Adipocyte (in vitro differentiated cells): Measurements from ENCODE around the gene EFNA2.

Experiments used
- DNase-seq: peaks from one replicate; pipeline ENCODE4 v3.0.0-alpha.2; 2015; ENCODE audit warnings: low read depth
- H3K27me3 ChIP-seq: replicated peaks from 2 replicates; pipeline ENCODE4 v1.7.0; 2013; ENCODE audit warnings: mild to moderate bottlenecking, low read length, moderate library complexity; ENCODE audit not compliant: control insufficient read depth, insufficient read depth
- H3K36me3 ChIP-seq: 2 replicates; pipeline ENCODE4 v1.7.0; 2013; ENCODE audit warnings: low read length, mild to moderate bottlenecking, moderate library complexity; ENCODE audit not compliant: control insufficient read depth, insufficient read depth, severe bottlenecking
- H3K4me1 ChIP-seq: 2 replicates; pipeline ENCODE4 v1.7.0; 2013; ENCODE audit warnings: mild to moderate bottlenecking, low read length, moderate library complexity; ENCODE audit not compliant: control insufficient read depth, insufficient read depth
- H3K4me3 ChIP-seq: 2 replicates; pipeline ENCODE4 v1.7.0; 2013; ENCODE audit warnings: mild to moderate bottlenecking, low read length, moderate library complexity
- H3K9ac ChIP-seq: 2 replicates; pipeline ENCODE4 v1.7.0; 2013; ENCODE audit warnings: mild to moderate bottlenecking, low read length, moderate library complexity
- H3K9me3 ChIP-seq: 2 replicates; pipeline ENCODE4 v1.7.0; 2013; ENCODE audit warnings: mild to moderate bottlenecking, low read length, moderate library complexity; ENCODE audit not compliant: control insufficient read depth

Gene EFNA2

DNA sequence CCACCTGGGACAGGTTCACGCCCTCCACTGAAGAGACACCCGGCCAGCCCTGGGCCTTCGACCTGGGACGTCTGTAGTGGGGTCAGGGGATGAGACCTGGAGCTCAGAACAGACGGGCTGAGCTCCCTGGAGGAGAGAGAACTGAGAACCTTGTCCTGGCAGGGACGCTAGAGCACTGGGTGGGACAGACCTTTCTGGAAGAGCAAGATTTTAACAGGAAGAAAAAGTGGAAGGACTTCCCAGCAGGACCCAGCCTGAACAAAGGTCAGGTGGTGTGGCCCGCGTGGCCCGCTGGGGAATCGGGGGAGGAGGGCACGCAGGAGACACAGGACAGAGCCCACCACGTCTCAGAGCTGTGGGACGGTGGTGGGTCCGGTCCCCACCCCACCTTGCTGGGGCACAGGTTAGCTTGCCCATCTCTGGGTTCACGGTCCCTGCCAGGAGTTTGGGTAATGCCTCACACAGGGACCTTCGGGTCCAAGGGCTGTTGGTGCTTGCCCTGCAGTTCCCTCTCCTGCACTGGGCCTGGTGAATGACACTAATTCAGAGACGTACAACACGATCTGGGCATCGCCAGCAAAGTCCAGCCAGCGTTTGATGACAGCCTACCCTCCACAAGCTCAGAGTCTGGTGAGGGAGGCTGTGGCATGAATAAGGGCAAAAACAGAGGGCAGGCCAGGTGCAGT lies 1.2 kb upstream of the EFNA2 start:
- no peak for DNase-seq
- no peaks in the 10 kb centered on the region for H3K9me3 ChIP-seq
- H3K27me3 ChIP-seq, result peaks cover 48% of the 10 kb centered on the region
- no peak overlapping the region for H3K4me3 ChIP-seq
- no peaks in the 10 kb centered on the region for H3K4me1 ChIP-seq
- no peak overlapping the region for H3K9ac ChIP-seq
- peaks cover 2% of the 10 kb centered on the region for H3K36me3 ChIP-seq

DNA sequence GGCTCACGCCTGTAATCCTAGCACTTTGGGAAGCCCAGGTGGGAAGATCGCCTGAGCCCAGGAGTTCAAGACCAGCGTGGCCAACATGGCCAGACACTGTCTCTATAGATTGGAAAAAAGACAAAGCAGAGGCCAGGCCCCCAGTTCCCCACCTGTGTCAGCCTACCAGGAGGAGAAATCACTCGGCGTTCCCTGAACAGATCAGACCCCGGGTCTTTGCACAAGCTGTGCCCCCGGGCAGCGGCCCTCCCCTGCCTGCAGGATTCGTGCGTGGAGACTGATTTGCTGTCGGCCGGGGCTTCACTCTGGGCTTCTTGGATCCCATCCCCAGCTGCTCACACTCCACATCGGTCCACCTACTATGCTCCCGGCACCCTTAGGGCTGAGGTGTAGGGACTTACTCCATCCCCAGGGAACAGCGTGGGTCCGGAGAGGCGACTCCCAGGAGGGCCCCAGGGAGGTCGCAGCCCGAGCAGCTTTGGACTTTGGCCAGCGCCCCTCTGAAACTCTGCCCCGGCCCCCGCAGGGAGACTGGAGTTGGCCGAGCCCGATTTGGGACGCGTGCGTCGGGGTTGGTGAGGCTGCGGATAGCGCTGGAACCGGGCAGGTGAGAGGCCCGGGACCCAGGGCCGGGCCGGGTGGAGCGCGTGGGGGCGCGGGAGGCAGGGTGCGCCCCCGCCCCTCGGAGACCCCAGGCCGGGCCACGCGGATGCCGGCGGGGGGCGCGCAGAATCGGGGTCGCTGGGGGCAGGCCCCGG lies 515 bp upstream of the EFNA2 start:
- H3K9me3 ChIP-seq, result no peaks in the 10 kb centered on the region
- H3K9ac ChIP-seq, result no peak overlapping the region
- H3K36me3 ChIP-seq, result no peaks in the 10 kb centered on the region
- no peak overlapping the region for H3K4me3 ChIP-seq
- peaks cover 50% of the 10 kb centered on the region for H3K27me3 ChIP-seq
- no peaks in the 10 kb centered on the region for H3K4me1 ChIP-seq
- no peak for DNase-seq

DNA sequence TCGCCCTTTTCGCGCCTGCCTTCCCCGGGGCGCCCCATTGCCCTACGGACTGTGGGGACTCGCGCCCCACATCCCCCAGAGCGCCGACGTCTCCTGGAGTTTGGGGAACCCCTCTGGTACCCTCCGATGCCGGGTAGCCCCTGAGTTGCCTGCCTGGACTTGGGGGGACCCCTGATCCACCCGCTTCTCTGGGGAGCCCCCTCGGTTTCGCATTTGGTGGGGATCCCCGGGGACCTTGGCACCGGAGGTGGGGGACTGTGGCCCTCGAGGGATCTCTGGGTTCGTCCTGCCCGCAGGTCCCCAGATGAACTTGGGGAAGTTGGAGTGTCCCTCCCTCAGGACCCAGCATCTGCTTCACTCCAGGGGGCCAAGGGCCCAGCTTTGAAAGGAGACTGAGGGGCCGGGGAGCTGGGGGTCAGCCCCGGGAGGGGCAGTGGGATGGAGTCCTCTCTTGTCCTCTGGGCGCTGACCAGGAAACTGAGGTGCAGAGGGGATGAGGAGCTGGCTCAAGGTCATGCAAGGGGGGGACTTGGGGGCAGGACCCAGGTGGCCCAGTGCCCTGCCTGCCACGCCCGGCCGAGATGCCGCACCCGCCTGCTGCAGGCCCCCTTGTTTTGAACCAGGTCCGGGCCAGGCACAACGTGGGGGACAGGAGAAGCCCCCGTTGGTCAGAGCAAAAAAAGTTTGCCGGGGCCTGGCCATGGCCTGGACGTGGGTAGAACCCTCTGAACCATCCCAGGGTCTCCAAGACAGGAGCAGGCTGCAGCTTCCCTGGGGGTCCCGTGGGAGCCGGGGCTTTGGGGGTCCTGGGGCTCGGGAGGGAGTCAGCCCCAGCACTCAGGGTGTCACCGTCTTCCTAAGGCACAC lies 1.0 kb downstream of the EFNA2 start:
- Histone ChIP-seq H3K4me1 (no peaks in the 10 kb centered on the region), H3K9ac (no peak overlapping the region), H3K27me3 (peaks cover 52% of the 10 kb centered on the region), H3K36me3 (no peaks in the 10 kb centered on the region), H3K9me3 (no peaks in the 10 kb centered on the region), H3K4me3 (no peak overlapping the region)
- no peak for DNase-seq

DNA sequence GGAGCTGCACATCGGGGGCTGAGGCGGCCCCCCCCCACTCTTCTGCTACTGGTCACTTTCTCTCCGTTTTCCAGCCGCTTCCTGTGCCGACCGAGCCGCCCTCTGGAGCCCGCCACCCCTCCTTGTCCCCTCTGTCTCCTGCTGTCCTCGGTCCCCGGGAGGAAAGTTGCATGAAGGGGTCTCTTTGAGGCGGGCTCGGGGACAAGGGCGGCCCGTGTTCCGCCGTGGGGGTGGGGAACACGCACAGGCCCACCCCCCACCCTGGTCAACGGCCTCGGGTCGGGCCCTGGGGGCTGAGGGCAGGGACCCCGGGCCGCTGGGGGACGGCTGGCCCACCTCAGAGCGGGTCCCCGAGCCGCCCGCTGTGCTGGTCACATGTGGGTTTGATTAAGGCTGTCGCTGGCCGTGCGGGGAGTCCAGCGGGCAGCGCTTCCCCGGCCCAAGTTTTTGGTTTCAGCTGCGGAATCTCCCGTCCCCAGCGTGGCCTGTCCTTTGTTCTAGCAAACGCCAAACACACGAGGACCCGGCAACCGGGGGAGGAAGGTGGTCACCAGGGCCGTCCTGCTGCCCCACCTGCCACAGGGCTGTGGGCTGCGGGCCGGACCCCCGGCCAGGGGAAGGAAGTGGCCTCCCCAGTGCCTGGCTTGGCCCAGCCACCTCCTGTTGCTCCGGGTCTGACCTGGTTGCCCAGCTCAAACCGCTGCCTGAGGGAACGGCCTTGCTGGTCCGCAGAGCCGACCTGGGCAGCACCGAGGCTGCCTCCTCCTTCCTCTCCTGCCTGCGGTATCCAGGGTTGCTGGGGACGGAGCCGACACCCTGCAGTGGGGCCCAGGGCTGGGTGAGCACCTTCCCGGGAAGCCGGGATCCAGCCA lies 1.9 kb downstream of the EFNA2 start:
- H3K4me1 ChIP-seq, result no peaks in the 10 kb centered on the region
- H3K4me3 ChIP-seq, result no peak overlapping the region
- no peaks in the 10 kb centered on the region for H3K36me3 ChIP-seq
- H3K9ac ChIP-seq, result no peak overlapping the region
- peaks cover 60% of the 10 kb centered on the region for H3K27me3 ChIP-seq
- peak; percentile 62 for DNase-seq
- H3K9me3 ChIP-seq, result no peaks in the 10 kb centered on the region

DNA sequence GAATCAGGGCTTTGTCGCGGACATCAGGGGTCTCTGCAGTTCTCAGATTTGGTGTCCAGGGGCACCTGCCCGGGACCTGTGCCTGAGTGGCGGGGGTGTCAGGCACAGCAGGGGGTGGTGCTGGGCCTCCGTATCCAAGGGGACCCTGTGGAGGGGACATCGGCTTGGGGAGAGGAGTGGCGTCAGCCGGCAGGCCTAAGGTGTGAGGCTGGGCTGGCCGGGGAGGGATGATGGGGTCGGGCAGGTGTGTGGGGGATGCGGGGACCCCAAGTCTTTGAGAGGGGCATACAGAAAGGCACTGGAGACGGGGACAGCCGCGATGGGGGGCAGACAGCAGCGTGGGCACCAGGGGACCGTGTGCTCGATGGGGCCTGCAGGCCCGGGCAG lies 2.5 kb downstream of the EFNA2 start:
- no peaks in the 10 kb centered on the region for H3K9me3 ChIP-seq
- no peak for DNase-seq
- peaks cover 63% of the 10 kb centered on the region for H3K27me3 ChIP-seq
- no peak overlapping the region for H3K4me3 ChIP-seq
- no peaks in the 10 kb centered on the region for H3K36me3 ChIP-seq
- H3K9ac ChIP-seq, result no peak overlapping the region
- no peaks in the 10 kb centered on the region for H3K4me1 ChIP-seq

DNA sequence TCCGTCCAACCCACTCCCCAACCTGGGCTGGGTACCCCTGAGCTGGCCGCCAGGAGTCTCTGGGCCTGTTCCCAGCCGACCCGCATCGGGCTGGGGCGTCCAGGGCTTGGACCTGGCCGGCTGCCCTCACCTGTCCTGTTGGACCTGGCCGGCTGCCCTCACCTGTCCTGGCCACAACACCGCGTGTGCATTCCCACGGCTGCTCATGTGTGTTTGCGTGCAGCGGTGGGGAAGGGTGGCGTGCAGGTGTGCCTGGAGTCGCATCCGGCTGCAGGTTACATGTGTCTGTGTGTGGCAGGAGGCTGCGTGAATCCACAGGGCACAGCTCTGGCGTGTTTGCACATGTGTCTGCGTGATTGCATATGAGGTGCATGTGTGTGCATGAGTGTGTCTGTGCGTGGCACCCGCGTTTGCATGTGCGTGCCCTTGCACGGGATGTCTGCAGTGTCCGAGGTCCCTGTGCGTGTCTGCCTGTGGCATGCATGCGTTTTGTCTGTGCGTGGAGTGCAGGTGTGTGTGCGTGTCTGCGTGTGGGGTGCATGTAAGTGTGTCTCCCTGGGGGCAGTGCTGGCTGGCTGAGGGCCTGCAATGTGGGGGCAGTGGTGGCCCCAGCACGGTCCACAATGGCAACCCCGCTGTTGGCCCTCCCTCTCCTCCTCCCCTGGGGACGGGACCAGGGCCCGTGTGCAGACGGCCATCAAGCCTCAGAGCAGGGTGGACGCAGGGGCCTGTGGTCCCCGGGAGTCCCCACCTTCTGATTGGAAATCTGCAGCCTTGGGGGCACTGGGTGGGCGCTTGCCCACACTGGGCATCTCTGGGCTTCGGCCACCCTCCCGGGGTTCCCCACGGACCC lies 3.4 kb downstream of the EFNA2 start:
- DNase-seq, result no peak

DNA sequence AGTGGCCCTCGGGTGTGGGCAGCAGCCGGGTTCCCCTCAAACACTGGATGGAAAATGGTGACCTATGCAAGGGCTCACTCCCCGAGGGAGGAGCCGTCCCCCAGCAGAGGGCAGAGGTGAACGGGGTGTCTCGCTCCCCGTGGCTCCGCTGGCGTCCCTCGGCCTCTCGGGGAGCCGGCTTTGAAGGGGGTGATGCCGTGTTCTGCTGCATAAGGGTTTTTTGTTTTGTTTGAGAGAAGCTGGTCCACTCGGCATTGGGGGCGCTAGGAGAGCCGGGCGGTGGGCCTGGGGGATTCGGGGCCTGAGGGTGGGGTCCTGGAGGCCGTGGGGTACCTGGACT lies 4.0 kb downstream of the EFNA2 start:
- Histone ChIP-seq H3K27me3 (peaks cover 64% of the 10 kb centered on the region), H3K36me3 (no peaks in the 10 kb centered on the region), H3K4me1 (no peaks in the 10 kb centered on the region), H3K9ac (no peak overlapping the region), H3K9me3 (no peaks in the 10 kb centered on the region), H3K4me3 (no peak overlapping the region)
- DNase-seq, result no peak

More for the DNA sequence above, 3.4 kb downstream of the EFNA2 start:
- peaks cover 64% of the 10 kb centered on the region for H3K27me3 ChIP-seq
- H3K4me3 ChIP-seq, result no peak overlapping the region
- H3K9ac ChIP-seq, result no peak overlapping the region
- H3K9me3 ChIP-seq, result no peaks in the 10 kb centered on the region
- H3K4me1 ChIP-seq, result no peaks in the 10 kb centered on the region
- no peaks in the 10 kb centered on the region for H3K36me3 ChIP-seq

DNA sequence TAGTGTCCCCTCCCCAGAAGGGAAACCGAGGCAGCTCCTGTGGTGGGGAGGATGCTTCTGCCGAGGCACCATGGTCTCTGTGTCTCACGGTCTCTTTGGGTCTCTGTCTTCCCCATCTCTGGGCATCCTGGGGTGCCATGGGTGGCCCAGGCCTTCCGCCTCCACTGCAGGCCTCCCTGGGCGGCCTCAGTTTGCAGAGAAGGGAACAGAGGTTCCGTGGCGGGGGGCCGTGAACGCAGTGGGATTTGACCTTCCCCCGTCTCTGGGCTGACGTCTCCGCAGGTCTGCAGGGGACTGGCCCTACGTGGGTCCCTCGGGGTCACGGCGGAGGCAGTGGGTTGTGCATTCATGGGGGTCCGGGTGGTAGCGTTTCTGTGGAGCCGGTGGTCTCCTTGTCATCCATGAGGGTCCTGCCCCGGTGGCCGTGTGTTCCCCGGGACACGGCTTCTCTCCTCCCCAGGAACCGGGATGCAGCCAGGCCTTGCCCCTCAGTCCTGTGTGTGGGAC lies 4.6 kb downstream of the EFNA2 start:
- Histone ChIP-seq H3K9ac (no peak overlapping the region), H3K27me3 (peaks cover 61% of the 10 kb centered on the region), H3K36me3 (no peaks in the 10 kb centered on the region), H3K4me1 (no peaks in the 10 kb centered on the region), H3K9me3 (no peaks in the 10 kb centered on the region), H3K4me3 (no peak overlapping the region)
- no peak for DNase-seq

DNA sequence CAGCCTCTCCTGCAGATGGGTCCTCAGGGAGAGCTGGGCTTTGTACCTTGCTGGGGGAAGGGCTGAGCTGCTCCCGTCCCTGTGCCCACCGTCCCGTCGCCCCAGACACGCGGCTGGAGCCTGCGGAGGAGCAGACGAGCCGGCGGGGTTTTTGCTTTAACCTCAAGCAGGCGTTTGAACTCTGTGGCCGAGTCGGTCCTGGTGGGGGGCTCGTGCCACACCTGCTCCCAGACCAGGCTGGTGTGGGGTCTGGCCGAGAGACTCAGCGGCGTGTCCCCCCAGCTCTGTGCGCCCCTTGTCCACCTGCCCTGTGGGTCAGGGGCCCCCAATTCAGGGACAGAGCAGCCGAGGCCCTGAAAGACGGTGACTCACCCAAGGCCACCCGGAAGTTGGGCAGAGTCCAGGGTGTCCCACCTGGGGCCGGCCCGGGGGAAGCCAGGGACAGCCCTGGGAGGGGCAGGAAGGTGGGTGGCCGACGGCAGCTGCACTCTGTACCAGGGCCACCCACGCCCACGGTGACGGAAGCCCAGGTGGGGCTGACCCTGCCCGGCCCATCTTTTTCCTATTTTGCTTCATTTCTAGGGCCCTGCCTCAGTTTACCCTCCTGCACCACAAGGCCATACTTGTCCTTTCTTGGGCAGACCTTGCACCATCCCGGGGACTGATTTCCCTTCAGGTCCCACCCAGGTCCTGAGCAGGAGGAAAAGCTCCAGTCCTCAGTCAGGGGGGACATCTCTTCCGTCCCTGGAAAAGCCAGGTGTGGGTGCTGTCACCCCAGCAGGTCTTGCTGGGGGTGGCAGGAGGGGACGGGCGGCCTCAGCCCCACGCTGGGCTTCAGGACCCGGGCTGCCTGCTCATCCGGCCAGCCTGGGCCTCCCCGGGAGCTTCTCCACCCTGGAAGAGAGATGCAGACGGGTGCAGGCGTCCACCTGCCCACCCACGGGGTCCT lies 5.3 kb downstream of the EFNA2 start:
- H3K9me3 ChIP-seq, result no peaks in the 10 kb centered on the region
- H3K4me1 ChIP-seq, result no peaks in the 10 kb centered on the region
- H3K36me3 ChIP-seq, result no peaks in the 10 kb centered on the region
- H3K9ac ChIP-seq, result no peak overlapping the region
- H3K27me3 ChIP-seq, result peaks cover 61% of the 10 kb centered on the region
- H3K4me3 ChIP-seq, result no peak overlapping the region
- DNase-seq, result no peak
